Measurements from ENCODE around the gene DNASE1L1. TPM values are rescaled to one million over a fixed set of nuclear protein-coding genes. Genes with fewer than 3 reads are reported as not detected.

The DNASE1L1 gene
- polyA plus RNA-seq, 1 donor from 2014 or later, result 9.2 TPM

GRCh38 chrX:154403858-154404257, 5.2 kb downstream of the DNASE1L1 start:
- no peaks in the 10 kb centered on the region for H3K36me3 ChIP-seq (ENCODE audit: insufficient read depth, low read length)
- H3K4me3 ChIP-seq (ENCODE audit: low read length), result no peak overlapping the region
- H3F3A ChIP-seq (ENCODE audit: insufficient read depth, low read length, poor library complexity, severe bottlenecking), result no peaks in the 10 kb centered on the region
- no peaks in the 10 kb centered on the region for H3K27me3 ChIP-seq (ENCODE audit: insufficient read depth, low read depth, low read length)
- peaks cover 4% of the 10 kb centered on the region for H3K79me2 ChIP-seq (replicated peaks; ENCODE audit: insufficient read depth, low read length)
- H4K20me1 ChIP-seq (ENCODE audit: insufficient read depth), result peaks cover 4% of the 10 kb centered on the region
- H3K4me2 ChIP-seq (ENCODE audit: low read length), result no peak overlapping the region
- H2AFZ ChIP-seq (ENCODE audit: low read depth, low read length), result no peak overlapping the region
- no peak for TF ChIP-seq RAD21 (conservative IDR thresholded peaks at IDR 0.05)
- TF ChIP-seq EZH2 (IDR thresholded peaks at IDR 0.05; ENCODE audit: borderline replicate concordance, insufficient read depth, low read length, poor library complexity, severe bottlenecking), result no peak
- no peaks in the 10 kb centered on the region for H3K9me3 ChIP-seq (ENCODE audit: low read length)
- H3K27ac ChIP-seq (ENCODE audit: low read length), result no peak overlapping the region
- H3K9me2 ChIP-seq (ENCODE audit: insufficient read depth, low read length), result no peaks in the 10 kb centered on the region
- no peak overlapping the region for H3K9ac ChIP-seq (ENCODE audit: low read length)

- no peak overlapping the region for H3K27ac ChIP-seq (ENCODE audit: low read length)
- H3K4me3 ChIP-seq (ENCODE audit: low read length), result no peak overlapping the region
- H2AFZ ChIP-seq (ENCODE audit: low read depth, low read length), result no peak overlapping the region
- no peak overlapping the region for H3K4me2 ChIP-seq (ENCODE audit: low read length)
- H3K36me3 ChIP-seq (ENCODE audit: insufficient read depth, low read length), result no peaks in the 10 kb centered on the region
- H3K79me2 ChIP-seq (replicated peaks; ENCODE audit: insufficient read depth, low read length), result peaks cover 4% of the 10 kb centered on the region
- no peaks in the 10 kb centered on the region for H3K27me3 ChIP-seq (ENCODE audit: insufficient read depth, low read depth, low read length)
- H3K9me2 ChIP-seq (ENCODE audit: insufficient read depth, low read length), result no peaks in the 10 kb centered on the region
- TF ChIP-seq MXI1 (conservative IDR thresholded peaks at IDR 0.05; ENCODE audit: poor library complexity, severe bottlenecking), result no peak
- TF ChIP-seq POLR2AphosphoS5 (IDR thresholded peaks at IDR 0.05), result no peak
- TF ChIP-seq EP300 (conservative IDR thresholded peaks at IDR 0.05; ENCODE audit: poor library complexity, severe bottlenecking), result no peak
- no peak for TF ChIP-seq CTCF (IDR thresholded peaks at IDR 0.05; ENCODE audit: poor library complexity, severe bottlenecking)
- no peak for TF ChIP-seq SMC3 (conservative IDR thresholded peaks at IDR 0.05; ENCODE audit: poor library complexity)
- TF ChIP-seq RAD21 (conservative IDR thresholded peaks at IDR 0.05), result no peak
- no peak for TF ChIP-seq EZH2 (IDR thresholded peaks at IDR 0.05; ENCODE audit: borderline replicate concordance, insufficient read depth, low read length, poor library complexity, severe bottlenecking)
- TF ChIP-seq TAF1 (IDR thresholded peaks at IDR 0.05; ENCODE audit: low read depth), result no peak
- TF ChIP-seq REST (IDR thresholded peaks at IDR 0.05; ENCODE audit: borderline replicate concordance), result no peak
- no peak overlapping the region for H3K9ac ChIP-seq (ENCODE audit: low read length)
- no peaks in the 10 kb centered on the region for H3K9me3 ChIP-seq (ENCODE audit: low read length)
- peaks cover 5% of the 10 kb centered on the region for H4K20me1 ChIP-seq (ENCODE audit: insufficient read depth)
- no peaks in the 10 kb centered on the region for H3F3A ChIP-seq (ENCODE audit: insufficient read depth, low read length, poor library complexity, severe bottlenecking)
Measured at GRCh38 chrX:154403192-154403591, 5.9 kb downstream of the DNASE1L1 start.

All from neural cell (in vitro differentiated cells).